GM23248 (cell line): ENCODE measurements around the gene GRID2IP. TPM values are rescaled to one million over a fixed set of nuclear protein-coding genes. Genes with fewer than 3 reads are reported as not detected.

ENCODE experiments used
- DNase-seq: peaks from one replicate; pipeline ENCODE4 v3.0.0-alpha.2; 2015
- H2AFZ ChIP-seq: fragments of 200-600 bp; sonication (generic); 2 replicates; pipeline ENCODE4 v1.6.1; 2016; ENCODE audit warnings: antibody characterized with exemption
- H3F3A ChIP-seq: fragments of 200-600 bp; sonication (generic); 2 replicates; pipeline ENCODE4 v1.6.1; 2016; ENCODE audit warnings: mild to moderate bottlenecking, antibody characterized with exemption, mixed run types; ENCODE audit not compliant: insufficient read depth
- H3K27ac ChIP-seq: fragments of 200-600 bp; sonication (generic); 2 replicates; pipeline ENCODE4 v1.5.1; 2016; ENCODE audit warnings: mild to moderate bottlenecking
- H3K27me3 ChIP-seq: fragments of 200-600 bp; sonication (generic); replicated peaks from 2 replicates; pipeline ENCODE4 v1.6.1; 2016; ENCODE audit warnings: mild to moderate bottlenecking; ENCODE audit not compliant: insufficient read depth
- H3K36me3 ChIP-seq: fragments of 200-600 bp; sonication (generic); 2 replicates; pipeline ENCODE4 v1.6.1; 2016; ENCODE audit warnings: low read depth, mild to moderate bottlenecking
- H3K4me1 ChIP-seq: fragments of 200-600 bp; sonication (generic); 2 replicates; pipeline ENCODE4 v1.6.1; 2016; ENCODE audit warnings: mild to moderate bottlenecking; ENCODE audit not compliant: insufficient read depth
- H3K4me2 ChIP-seq: fragments of 200-600 bp; sonication (generic); one replicate; pipeline ENCODE4 v1.6.1; 2016; ENCODE audit warnings: mild to moderate bottlenecking; ENCODE audit not compliant: unreplicated experiment
- H3K4me3 ChIP-seq: fragments of 200-600 bp; sonication (generic); 2 replicates; pipeline ENCODE4 v1.5.1; 2016; ENCODE audit warnings: mild to moderate bottlenecking
- H3K79me2 ChIP-seq: fragments of 200-600 bp; sonication (generic); 2 replicates; pipeline ENCODE4 v1.6.1; 2016; ENCODE audit warnings: mild to moderate bottlenecking; ENCODE audit not compliant: insufficient read depth
- H3K9ac ChIP-seq: fragments of 200-600 bp; sonication (generic); 2 replicates; pipeline ENCODE4 v1.6.1; 2016; ENCODE audit warnings: mild to moderate bottlenecking
- H3K9me2 ChIP-seq: fragments of 200-600 bp; sonication (generic); 2 replicates; pipeline ENCODE4 v1.6.1; 2016; ENCODE audit warnings: mixed run types, mild to moderate bottlenecking, moderate library complexity; ENCODE audit not compliant: insufficient read depth
- H3K9me3 ChIP-seq: fragments of 200-600 bp; sonication (generic); one replicate; pipeline ENCODE4 v1.6.1; 2017; ENCODE audit warnings: low read depth
- H4K20me1 ChIP-seq: fragments of 200-600 bp; sonication (generic); 2 replicates; pipeline ENCODE4 v1.6.0; 2016; ENCODE audit not compliant: insufficient read depth
- EZH2 ChIP-seq: fragments of 200-600 bp; sonication (generic); IDR thresholded peaks from 2 replicates; pipeline ENCODE4 v1.6.1; 2018; ENCODE audit warnings: antibody characterized with exemption, mild to moderate bottlenecking; ENCODE audit not compliant: insufficient read depth, poor library complexity, severe bottlenecking
- EZH2phosphoT487 ChIP-seq: fragments of 200-600 bp; sonication (generic); IDR thresholded peaks from 2 replicates; pipeline ENCODE4 v1.6.1; 2018; ENCODE audit warnings: antibody characterized with exemption, moderate library complexity, mild to moderate bottlenecking, low read depth; ENCODE audit not compliant: insufficient read depth
- WGBS, 2 experiments: methylation state at CpG; one replicate each; pipeline ENCODE4 v1.1.6; 2015 to 2017; ENCODE audit warnings: low lambda C conversion rate in 2 of 2, low coverage in 1 of 2; ENCODE audit errors: missing lambda C conversion rate in 2 of 2; 5-methylcytosine and 5-hydroxymethylcytosine counted together
- in situ Hi-C: fragments of 300-500 bp; cut with MboI; formaldehyde crosslinking; loops from 2 replicates; pipeline ENCODE4 v1.15.0; 2020
- polyA plus RNA-seq: library from polyadenylated mRNA; unstranded; fragments of >200 nt; fragmentation: Nextera tagmentation; extraction: Ambion mirVana; gene quantifications from 2 replicates; pipeline ENCODE4 v1.2.1, GENCODE V29; 2016
- total RNA-seq: library from RNA; depleted of rRNA; stranded (reverse); fragments of >200 nt; shearing (Covaris generic); gene quantifications from 2 replicates; pipeline ENCODE4 v1.2.3, GENCODE V29; 2014

Gene GRID2IP
- total and polyA plus RNA-seq, 2 experiments from 2014 or later = not detected

GRCh38 chr7:6576024-6576866, 25.0 kb upstream of the GRID2IP start:
- H3K9me2 ChIP-seq = no peaks in the 10 kb centered on the region
- in situ Hi-C loops = loop anchor here (25.0 kb wide), 1 partner anchor 361 kb away; no protein-coding TSS in a partner anchor
- peak overlapping the region; percentile 62 for H3K4me3 ChIP-seq
- no peaks in the 10 kb centered on the region for H4K20me1 ChIP-seq
- 63 to 65% methylated on average over 14 of the region's 14 CpGs for WGBS, 2 experiments
- H3K4me2 ChIP-seq = peak overlapping the region; percentile 79
- no peak overlapping the region for H3K27ac ChIP-seq
- H3K9me3 ChIP-seq = no peaks in the 10 kb centered on the region
- no peaks in the 10 kb centered on the region for H3F3A ChIP-seq
- H3K9ac ChIP-seq = peak overlapping the region; percentile 95; the same call in 1 of the 2 replicates
- H3K4me1 ChIP-seq = 0 out of 2 replicates have a peak, but pooled peaks cover 6% of the 10 kb centered on the region
- H2AFZ ChIP-seq = no peak overlapping the region
- H3K79me2 ChIP-seq = 0 out of 2 replicates have a peak, but pooled peaks cover 6% of the 10 kb centered on the region
- no peaks in the 10 kb centered on the region for H3K36me3 ChIP-seq
- no peak for DNase-seq
- TF ChIP-seq EZH2phosphoT487 (no peak), EZH2 (no peak)
- H3K27me3 ChIP-seq = no peaks in the 10 kb centered on the region

GRCh38 chr7:6575281-6576023, 24.2 kb upstream of the GRID2IP start:
- TF ChIP-seq EZH2phosphoT487 (no peak), EZH2 (no peak)

GRCh38 chr7:6571160-6571779, 20.0 kb upstream of the GRID2IP start:
- Histone ChIP-seq H3K27ac (no peak overlapping the region), H3K9me2 (no peaks in the 10 kb centered on the region), H3K27me3 (no peaks in the 10 kb centered on the region), H3K9me3 (no peaks in the 10 kb centered on the region), H3K9ac (no peak overlapping the region), H3K4me2 (no peak overlapping the region), H4K20me1 (no peaks in the 10 kb centered on the region), H2AFZ (no peak overlapping the region), H3F3A (no peaks in the 10 kb centered on the region), H3K4me1 (no peaks in the 10 kb centered on the region), H3K4me3 (no peak overlapping the region), H3K79me2 (no peaks in the 10 kb centered on the region), H3K36me3 (no peaks in the 10 kb centered on the region)
- TF ChIP-seq EZH2 (no peak), EZH2phosphoT487 (no peak)
- DNase-seq = peak; percentile 47
- in situ Hi-C loops = no loop called here
- WGBS, 2 experiments = 48 to 55% methylated on average over 7 of the region's 7 CpGs

More at GRCh38 chr7:6575281-6576023, 24.2 kb upstream of the GRID2IP start:
- Histone ChIP-seq H3F3A (no peaks in the 10 kb centered on the region), H3K36me3 (no peaks in the 10 kb centered on the region), H3K27ac (no peak overlapping the region), H3K79me2 (0 out of 2 replicates have a peak, but pooled peaks cover 6% of the 10 kb centered on the region), H3K27me3 (no peaks in the 10 kb centered on the region), H3K4me3 (no peak overlapping the region), H3K9ac (no peak overlapping the region), H2AFZ (no peak overlapping the region), H3K4me2 (no peak overlapping the region), H4K20me1 (no peaks in the 10 kb centered on the region), H3K9me2 (no peaks in the 10 kb centered on the region), H3K9me3 (no peaks in the 10 kb centered on the region), H3K4me1 (0 out of 2 replicates have a peak, but pooled peaks cover 6% of the 10 kb centered on the region)
- no peak for DNase-seq
- WGBS, 2 experiments = 60 to 65% methylated on average over 9 of the region's 9 CpGs
- in situ Hi-C loops = loop anchor here (25.0 kb wide), 1 partner anchor 362 kb away; no protein-coding TSS in a partner anchor

- WGBS, 2 experiments = 58 to 66% methylated on average over 3 of the region's 3 CpGs
- H4K20me1 ChIP-seq = no peaks in the 10 kb centered on the region
- in situ Hi-C loops = no loop called here
- no peaks in the 10 kb centered on the region for H3K9me2 ChIP-seq
- no peak overlapping the region for H3K4me2 ChIP-seq
- no peaks in the 10 kb centered on the region for H3K27me3 ChIP-seq
- H3K79me2 ChIP-seq = no peaks in the 10 kb centered on the region
- no peaks in the 10 kb centered on the region for H3K9me3 ChIP-seq
- H3F3A ChIP-seq = no peaks in the 10 kb centered on the region
- no peak overlapping the region for H3K4me3 ChIP-seq
- H3K9ac ChIP-seq = no peak overlapping the region
- TF ChIP-seq EZH2 (no peak), EZH2phosphoT487 (no peak)
- H3K27ac ChIP-seq = no peak overlapping the region
- no peaks in the 10 kb centered on the region for H3K36me3 ChIP-seq
- no peaks in the 10 kb centered on the region; the same call in 1 of the 2 replicates for H3K4me1 ChIP-seq
- DNase-seq = no peak
- H2AFZ ChIP-seq = no peak overlapping the region
These were observed 16.6 kb upstream of the GRID2IP start for GRCh38 chr7:6567886-6568285.
